KOPT-K1 (cell line): ENCODE measurements around the gene AHRR.
A peak's percentile ranks its signal among the peaks of the same experiment; 100 is the strongest.
"Not testable (repeated sequence)": the region's sequence is repeated elsewhere in the genome, so short reads cannot be mapped to it uniquely, and the experiment has no call there.

ENCODE experiments used
- H3K27ac ChIP-seq: fragments of 200-600 bp; sonication (generic); 2 replicates; pipeline ENCODE4 v1.5.1; 2016; ENCODE audit warnings: antibody characterized with exemption, mild to moderate bottlenecking, low read depth, low read length; ENCODE audit not compliant: poor library complexity, severe bottlenecking
- H3K36me3 ChIP-seq: fragments of 200-600 bp; sonication (generic); 2 replicates; pipeline ENCODE4 v1.5.1; 2017; ENCODE audit warnings: antibody characterized with exemption, mild to moderate bottlenecking, low read length, moderate library complexity; ENCODE audit not compliant: insufficient read depth
- H3K9me3 ChIP-seq: fragments of 200-600 bp; sonication (generic); 2 replicates; pipeline ENCODE4 v1.5.1; 2017; ENCODE audit warnings: antibody characterized with exemption, low read length, mild to moderate bottlenecking; ENCODE audit not compliant: insufficient read depth, poor library complexity, severe bottlenecking

The AHRR gene

DNA sequence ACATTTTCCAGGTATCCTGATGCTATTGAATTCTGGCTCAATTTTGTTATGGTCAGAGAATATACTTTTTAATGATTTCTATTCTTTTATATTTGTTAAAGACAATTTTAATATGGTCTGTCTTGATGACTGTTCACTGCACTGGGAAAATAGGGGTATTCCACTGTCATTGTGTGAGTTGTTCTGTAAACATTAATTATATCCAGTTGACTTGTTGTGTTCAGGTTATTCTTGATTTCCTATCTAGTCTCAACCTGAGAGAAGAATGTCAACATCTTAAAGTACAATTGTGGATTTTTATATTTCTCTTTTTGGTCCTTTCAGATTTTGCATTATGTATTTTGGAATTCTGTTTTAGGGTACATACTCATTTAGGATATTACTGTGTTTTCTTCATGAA is 61.6 kb downstream of the AHRR start:
- no peak overlapping the region for H3K27ac ChIP-seq
- H3K9me3 ChIP-seq = peaks cover 46% of the 10 kb centered on the region
- H3K36me3 ChIP-seq = no peaks in the 10 kb centered on the region; the same call in 1 of the 2 replicates

DNA sequence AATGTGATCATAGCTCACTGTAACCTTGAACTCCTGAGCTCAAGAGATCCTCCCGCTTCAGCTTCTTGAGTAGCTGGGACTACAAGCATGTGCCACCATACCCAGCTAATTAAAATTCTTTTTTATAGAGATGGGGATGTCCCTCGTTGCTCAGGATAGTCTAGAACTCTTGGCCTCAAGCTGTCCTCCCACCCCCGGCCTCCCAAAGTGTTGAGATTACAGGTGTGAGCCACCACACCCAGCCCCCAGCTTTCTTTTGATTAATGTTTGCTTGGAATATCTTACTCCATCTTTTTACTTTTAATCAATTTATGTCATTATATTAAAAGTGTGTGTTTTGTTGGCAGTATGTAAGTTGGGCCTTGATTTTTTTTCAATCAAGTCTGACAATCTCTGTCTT is 62.1 kb downstream of the AHRR start:
- peaks cover 46% of the 10 kb centered on the region for H3K9me3 ChIP-seq
- H3K36me3 ChIP-seq = no peaks in the 10 kb centered on the region; the same call in 1 of the 2 replicates
- no peak overlapping the region for H3K27ac ChIP-seq

DNA sequence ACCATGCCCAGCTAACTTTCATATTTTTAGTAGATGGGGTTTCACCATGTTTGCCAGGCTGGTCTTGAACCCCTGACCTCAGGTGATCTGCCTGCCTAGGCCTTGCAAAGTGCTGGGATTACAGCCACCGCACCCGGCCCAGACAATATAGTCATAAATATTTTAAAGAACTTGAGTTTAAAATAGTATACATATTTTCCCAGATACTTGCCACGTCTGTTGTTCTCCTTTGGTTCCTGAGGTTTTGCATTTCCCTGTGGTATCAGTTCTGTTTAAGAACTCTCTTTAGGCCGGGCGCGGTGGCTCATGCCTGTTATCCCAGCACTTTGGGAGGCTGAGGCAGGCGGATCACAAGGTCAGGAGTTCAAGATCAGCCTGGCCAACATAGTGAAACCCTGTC is 63.1 kb downstream of the AHRR start:
- H3K36me3 ChIP-seq, H3K27ac ChIP-seq: not testable (repeated sequence)
- peaks cover 46% of the 10 kb centered on the region for H3K9me3 ChIP-seq

DNA sequence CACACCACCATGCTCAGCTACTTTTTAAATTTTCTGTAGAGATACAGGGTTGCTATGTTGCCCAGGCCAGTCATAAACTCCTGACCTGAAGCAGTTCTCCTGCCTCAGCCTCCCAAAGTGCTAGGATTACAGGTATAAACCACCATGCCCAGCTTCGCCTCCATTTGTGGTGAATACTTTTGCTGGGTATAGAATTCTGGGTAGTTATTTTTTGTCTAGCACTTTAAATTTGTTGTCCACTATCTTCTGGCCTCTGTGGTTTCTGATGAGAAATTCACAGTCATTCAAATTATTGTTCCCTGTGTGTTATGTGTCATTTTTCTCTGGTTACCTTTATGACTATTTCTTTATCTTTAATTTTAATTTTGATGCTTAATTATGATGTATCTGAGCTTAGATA is 63.8 kb downstream of the AHRR start:
- no peak overlapping the region for H3K27ac ChIP-seq

DNA sequence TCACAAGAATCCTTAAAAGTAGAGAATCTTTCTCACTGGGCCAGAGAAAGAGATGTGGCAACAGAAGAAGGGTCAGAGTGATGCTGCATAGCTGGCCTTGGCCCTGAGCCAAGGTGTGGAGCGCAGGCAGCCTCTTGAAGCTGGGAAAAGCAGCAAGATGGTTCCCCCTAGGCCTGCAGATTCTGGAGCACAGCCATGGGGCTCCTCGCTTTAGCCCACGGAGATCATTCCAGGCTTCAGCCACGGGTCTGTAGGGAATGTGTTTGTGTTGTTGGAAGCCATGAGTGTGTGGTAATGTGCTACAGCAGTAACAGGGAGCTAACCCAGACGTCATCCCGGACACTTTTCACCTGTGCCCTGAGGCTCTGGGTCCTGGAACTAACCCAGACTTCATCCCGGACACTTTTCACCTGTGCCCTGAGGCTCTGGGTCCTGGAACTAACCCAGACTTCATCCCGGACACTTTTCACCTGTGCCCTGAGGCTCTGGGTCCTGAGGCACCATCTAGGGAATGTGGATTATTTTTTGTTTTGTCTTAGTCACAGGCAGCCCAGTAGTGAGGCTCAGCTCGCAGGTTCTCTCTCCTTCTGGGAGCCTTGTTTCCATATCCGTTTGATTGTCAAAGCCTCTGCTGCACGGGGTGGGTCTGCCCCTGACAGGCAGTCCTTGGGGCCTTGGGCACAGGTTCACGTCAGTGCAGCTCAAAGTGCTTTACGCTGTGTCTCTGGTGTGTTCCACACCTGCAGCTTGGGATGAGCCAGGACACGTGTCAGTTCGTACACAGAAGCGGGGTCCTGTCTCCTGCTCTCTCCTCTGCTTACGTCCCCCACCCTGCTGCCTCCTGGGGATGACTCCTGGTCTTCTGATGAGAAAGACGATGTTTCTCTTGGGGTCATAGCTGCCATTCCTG is 65.2 kb downstream of the AHRR start:
- Histone ChIP-seq H3K36me3 (no peaks in the 10 kb centered on the region; the same call in 1 of the 2 replicates), H3K27ac (no peak overlapping the region), H3K9me3 (peaks cover 41% of the 10 kb centered on the region)

More for the DNA sequence above, 63.8 kb downstream of the AHRR start:
- peaks cover 46% of the 10 kb centered on the region for H3K9me3 ChIP-seq
- H3K36me3 ChIP-seq = no peaks in the 10 kb centered on the region; the same call in 1 of the 2 replicates

DNA sequence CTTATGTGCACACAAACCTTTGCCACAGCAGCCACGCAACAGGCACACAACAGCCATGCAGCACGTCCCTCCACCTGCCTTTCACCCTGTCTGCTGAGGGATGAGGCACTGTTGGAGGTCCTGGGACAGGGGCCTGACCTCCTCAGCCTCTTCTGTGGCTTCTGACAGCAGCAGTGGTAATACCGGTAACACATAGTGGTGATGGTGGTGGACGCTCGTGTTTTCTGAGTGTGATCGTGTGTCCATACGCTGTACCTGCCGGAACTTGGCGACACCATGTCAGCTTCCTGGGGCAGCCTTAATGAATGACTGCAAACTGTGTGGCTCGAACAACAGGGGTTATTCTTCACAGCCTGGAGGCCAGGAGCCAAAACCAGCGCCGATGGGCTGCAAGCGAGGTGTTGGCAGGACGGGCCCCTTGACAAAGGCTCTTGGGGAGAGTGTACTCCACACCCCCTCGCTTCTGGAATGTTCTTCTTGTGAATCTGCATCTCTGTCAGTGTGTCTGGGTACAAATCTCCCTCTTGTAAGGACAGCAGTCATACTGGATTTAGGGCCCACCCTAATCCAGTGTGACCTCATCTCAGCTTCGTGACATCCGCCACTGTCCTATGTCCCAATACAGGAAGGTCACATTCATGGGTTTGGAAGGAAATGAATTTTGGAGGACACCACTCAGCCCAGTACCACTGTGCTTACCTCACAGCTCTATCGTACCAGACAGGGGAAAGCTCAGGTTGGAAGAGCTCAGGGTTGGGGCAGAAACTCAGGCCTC is 66.2 kb downstream of the AHRR start:
- H3K9me3 ChIP-seq = peaks cover 31% of the 10 kb centered on the region
- no peaks in the 10 kb centered on the region; the same call in 1 of the 2 replicates for H3K36me3 ChIP-seq
- no peak overlapping the region for H3K27ac ChIP-seq

DNA sequence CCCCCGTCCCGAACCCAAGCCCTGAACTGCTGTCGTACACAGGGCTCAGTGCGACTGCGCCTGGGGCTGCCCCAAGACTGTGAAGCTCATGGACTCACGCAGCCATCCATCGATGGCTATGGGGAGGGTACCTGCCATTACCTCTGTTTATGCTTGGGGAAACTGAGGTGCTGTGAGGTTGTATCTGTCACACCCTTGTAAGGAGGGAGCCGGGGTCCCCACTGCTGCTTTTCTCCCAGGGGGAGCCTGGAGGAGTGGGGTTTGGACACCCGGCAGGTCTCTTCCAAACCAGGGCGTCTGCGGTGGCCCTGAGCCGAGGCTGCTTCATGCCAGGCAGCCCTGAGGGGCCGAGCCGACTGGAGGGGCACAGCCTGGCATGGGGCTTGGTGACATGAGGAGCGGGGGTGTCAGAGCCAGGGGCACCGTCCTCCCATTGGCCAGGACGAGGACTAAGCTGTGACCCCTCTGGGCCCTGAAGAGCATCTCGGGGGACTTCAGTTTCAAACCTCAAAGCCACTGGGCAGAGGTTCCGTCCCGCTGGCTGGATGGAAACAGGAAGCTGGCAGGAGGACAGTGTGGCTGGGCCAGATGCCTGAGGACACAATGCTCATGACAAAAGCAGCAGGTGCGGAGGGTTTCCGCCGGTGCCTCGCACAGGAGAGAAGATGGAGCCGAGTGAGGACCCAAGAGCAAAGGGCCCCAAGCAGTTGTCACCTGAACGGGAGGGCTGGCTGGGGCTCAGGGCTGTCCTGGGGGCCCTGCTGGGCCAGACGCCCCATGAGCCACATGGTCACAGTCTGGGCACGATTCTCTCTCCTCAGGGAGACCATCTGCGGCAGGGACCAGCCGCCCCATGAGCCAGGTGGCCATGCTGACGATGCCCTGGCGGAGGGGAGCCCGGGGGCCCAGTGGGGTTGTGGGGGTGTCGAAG is 67.0 kb downstream of the AHRR start:
- peaks cover 25% of the 10 kb centered on the region for H3K9me3 ChIP-seq
- H3K27ac ChIP-seq = no peak overlapping the region
- H3K36me3 ChIP-seq = no peaks in the 10 kb centered on the region; the same call in 1 of the 2 replicates

DNA sequence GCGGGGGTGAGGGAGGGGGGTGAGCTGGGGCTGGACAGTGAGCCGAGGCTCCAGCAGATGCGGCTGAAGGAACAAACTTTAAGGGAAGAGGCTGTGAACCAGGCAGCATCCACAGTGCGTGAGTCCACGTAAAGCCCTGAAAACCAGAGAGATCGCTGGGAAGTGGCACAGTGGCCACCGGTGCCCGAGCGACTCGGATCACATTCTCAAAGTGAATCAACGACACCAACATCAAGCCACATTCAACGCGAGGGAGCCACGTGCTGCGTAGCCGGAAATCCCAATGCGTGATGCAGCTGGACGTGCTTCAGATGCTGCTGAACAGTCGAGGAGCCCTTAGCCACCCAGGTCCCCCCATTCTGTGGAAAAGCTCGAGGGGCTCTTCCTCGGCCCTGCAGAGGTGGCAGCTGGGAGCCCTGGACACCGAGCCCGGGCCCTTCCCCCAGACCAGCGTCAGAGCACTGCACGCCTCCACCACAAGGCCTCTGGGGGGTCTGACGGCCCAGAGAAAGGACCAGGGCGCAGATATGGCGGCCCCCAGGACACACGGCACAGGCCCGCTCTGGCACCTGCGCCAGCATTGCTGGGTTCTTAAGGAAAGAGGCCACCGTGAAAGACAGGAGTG is 67.8 kb downstream of the AHRR start:
- H3K9me3 ChIP-seq = peaks cover 24% of the 10 kb centered on the region
- peak overlapping the region; percentile 26 for H3K27ac ChIP-seq
- H3K36me3 ChIP-seq = no peaks in the 10 kb centered on the region; the same call in 1 of the 2 replicates

DNA sequence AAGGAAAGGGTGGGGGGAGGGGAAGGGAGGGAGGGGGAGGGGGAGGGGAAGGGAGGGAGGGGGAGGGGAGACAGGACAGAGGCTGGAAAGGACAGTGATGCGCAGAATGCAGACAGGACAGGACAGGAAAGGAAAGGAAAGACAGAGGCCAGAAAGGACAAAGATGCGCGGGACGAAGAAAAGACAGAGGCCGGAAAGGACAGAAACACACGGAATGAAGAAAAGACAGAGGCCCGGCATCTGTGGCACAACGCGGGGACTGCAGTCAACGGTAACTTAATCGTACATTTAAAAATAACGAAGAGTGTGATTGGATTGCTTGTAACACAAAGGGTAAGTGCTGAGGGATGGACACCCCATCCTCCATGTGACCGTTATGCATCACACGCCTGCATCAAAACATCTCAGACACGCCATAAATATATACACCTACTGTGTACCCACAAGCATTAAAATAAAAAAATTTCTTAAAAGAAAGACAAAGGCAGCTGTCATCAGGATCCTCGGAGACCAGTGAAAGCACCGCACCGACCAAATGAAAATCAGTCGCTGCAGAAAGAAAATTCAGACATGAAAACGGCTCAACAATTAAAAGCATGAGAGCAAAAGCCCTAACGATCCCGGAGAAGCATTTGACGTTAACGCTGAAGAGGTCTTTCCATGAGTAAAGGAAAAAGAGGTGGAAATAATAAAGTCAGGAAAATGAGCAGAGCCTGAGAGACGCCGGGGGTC is 68.5 kb downstream of the AHRR start:
- H3K36me3 ChIP-seq = no peaks in the 10 kb centered on the region; the same call in 1 of the 2 replicates
- H3K27ac ChIP-seq = peak overlapping the region; percentile 47
- H3K9me3 ChIP-seq = peaks cover 19% of the 10 kb centered on the region

DNA sequence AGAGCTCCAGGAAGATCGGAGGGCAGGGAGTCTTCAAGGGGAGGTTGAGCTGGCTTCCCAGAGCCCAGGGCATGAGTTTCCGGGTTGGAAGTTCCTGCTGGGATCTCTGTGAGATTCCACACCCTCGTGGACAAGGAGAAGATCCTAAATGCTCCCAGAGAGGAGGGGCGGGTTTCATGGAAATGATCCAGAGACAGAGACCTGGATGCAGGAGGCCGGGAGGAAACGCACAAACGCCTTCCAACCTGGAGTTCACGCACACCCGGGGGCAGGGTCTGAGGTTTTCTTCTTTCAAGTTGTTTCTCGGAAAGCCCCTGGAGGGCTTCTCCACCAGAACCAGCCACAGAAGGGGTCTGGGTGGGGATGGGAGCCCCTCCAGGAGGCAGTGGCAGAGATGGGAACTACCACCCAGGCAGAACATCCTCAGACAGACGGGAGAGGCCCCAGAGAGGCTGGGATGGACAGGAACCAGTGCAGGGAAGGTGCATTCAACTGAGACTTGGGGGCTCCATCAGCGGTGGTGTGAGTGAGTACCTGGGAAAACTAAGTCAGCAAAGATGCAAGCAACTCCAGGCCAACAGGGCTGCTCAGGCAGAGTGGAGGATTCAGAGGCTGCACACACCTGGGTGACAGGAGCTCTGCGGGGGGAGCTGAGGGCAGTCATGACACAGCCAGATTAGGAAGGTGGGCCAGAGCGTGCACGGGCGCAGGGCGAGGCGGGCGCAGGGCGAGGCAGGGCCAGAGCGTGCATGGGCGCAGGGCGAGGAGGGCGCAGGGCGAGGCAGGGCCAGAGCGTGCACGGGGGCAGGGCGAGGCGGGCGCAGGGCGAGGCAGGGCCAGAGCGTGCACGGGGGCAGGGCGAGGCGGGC is 69.3 kb downstream of the AHRR start:
- H3K36me3 ChIP-seq = no peaks in the 10 kb centered on the region; the same call in 1 of the 2 replicates
- H3K27ac ChIP-seq = peak overlapping the region; percentile 47

DNA sequence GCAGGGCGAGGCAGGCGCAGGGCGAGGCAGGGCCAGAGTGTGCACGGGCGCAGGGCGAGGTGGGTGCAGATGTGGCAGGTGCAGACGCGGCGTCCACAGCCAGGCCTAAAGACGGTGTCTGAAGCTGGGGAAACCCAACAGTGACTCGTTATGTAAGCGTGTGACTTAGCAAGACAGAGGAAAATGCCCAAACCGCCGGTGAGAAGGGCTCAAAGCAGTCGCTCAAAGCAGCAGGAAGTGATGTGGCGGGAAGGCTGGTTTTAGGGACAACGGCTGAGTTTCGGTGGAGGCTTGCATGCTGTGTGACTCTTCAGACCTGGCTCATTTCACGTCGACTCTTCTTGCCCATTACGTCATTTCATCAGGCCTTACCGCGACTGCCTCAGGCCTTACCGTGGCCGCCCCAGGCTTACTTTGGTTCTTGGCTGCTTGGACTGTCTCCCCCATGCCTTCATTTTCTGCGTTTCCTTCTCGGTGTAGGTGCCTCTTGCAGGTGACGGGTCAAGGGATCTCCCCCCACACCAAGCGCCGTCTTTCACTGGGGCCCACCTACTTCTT is 71.0 kb downstream of the AHRR start:
- no peaks in the 10 kb centered on the region for H3K9me3 ChIP-seq
- no peaks in the 10 kb centered on the region; the same call in 1 of the 2 replicates for H3K36me3 ChIP-seq
- H3K27ac ChIP-seq = peak overlapping the region; percentile 99

More for the DNA sequence above, 69.3 kb downstream of the AHRR start:
- H3K9me3 ChIP-seq = peaks cover 11% of the 10 kb centered on the region

DNA sequence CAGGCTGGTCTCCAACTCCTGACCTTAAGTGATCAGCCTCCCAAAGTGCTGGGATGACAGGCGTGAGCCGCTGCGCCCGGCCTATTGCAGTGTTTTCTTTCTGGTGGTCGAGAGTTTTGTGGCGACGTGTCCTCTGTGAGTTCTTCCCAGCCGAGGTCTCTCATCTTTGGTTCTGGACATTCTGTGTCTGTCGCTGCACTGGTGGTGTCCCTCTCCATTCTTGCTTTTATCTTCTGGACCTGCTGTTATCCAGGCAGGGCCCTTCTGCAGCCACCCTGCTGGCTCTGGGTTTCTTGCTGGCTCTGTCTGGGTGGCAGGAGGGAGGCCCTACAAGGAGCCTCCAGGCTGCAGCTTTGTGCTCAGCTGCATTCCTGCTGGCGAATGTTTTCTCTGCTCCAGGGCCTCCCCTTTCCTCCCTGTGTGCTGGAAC is 72.3 kb downstream of the AHRR start:
- Histone ChIP-seq H3K27ac (peak overlapping the region; percentile 99), H3K9me3 (no peaks in the 10 kb centered on the region), H3K36me3 (no peaks in the 10 kb centered on the region)
